Fibroblast of skin of back (primary cell): ENCODE results near the gene GAB2.

Experiments used
- DNase-seq: peaks from one replicate; pipeline ENCODE4 v3.0.0-alpha.2; 2013

GAB2 gene

DNA sequence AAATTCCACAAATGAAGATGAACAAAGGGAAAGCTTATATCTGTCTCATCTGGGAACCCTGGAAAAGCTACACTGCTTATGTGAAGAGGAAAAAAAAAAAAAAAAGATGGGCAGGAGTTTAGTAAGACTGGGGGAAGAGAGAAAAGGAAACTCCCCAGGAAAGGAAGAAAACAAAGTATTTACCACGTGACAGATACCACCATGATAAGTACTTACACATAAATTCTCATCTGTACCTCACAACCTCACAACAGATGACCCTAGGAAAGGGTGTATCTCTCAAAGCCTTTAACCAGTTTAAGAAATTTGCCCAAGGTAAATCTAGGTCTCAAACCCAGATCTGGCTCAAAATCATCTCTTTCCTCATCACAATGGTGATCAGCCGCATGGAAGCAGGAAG lies 77.1 kb downstream of the GAB2 start:
- DNase-seq = no peak

DNA sequence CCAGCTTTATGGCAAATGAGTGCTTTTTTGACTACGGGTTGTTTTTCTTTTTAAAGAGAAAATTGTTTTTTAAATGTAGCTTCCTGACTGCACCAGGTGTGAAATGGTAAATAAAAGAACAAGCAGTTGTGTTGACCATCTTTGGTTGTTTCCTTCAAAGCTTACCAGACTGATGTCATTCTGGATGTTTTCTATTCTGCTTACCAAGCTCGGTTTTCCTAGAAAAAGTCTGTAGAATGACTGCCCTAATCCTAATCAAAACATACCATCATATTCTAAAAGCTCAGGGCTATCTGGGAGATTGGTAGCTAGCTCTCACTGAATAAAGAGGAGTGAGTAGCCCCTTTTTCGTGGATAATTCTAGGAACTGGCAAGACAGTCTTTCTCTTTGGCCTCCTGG lies 77.7 kb downstream of the GAB2 start:
- DNase-seq = no peak

DNA sequence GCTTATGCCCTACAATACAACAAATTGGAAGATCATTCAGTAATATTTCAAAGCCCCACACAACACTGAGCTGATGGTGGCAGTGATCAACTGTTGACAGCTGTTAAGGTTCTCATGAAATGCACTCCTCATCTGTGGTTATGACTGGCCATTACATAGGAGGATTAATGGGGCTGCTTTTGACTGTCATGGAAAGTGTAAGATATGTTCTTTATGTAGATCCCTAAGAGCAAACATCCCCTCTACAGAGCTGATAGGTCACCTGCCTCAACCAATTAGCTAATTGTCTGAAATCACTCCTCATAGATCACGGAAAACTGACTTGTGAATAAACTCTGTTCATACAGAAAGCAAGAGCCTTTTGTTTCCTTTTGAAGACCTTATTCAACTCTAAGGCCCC lies 78.1 kb downstream of the GAB2 start:
- DNase-seq = no peak

DNA sequence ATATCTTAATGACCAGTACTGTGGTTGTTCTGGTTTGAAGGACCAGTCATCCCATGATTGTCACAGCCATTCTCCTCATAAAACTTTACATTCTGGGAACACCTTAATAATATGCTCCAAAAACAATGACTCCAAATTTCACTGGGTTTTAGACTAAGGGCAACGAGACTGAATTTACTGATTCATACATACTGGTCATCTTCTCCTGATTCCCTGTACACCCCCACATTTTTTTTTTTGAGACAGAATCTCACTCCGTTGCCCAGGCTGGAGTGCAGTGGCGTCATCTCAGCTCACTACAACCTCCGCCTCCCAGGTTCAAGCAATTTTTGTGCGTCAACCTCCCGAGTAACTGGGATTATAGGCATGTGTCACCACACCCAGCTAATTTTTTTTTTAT lies 78.9 kb downstream of the GAB2 start:
- no peak for DNase-seq

DNA sequence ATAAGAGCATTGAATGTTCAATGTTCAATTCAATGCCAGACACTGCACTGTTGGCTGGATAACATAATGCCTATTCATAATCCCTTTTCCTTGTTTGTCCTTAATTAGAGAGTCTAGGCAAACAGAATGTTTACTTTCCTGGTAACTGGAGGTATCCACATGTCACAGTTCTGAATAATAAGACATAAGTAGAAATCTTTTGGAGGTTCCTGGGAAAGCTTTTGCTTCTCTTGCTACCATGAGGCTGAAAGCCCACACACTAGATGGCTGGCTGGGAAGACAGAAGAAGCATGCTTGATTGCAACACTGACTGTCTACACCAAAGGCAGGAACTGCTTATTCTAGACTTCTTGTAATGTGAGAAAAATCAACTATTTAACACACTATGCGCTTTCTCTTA lies 79.5 kb downstream of the GAB2 start:
- DNase-seq = no peak

DNA sequence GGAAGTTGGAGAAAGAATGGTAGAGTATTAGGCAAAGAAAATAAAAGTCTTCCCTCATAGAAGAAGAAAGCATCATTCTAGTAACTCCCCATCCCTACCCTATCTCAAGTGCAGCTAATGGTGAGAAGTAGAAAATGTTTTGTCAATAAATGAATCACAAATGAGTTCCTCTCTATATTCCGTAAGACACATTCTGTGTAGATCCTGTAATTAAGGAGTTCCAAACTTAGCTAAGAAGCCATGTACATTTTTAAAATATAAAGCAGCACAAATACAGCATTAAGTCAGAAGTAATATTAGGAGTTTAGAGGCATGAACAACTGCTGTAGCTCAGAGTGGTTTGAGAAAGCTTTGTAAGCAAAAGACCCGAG lies 80.1 kb downstream of the GAB2 start:
- DNase-seq = no peak

DNA sequence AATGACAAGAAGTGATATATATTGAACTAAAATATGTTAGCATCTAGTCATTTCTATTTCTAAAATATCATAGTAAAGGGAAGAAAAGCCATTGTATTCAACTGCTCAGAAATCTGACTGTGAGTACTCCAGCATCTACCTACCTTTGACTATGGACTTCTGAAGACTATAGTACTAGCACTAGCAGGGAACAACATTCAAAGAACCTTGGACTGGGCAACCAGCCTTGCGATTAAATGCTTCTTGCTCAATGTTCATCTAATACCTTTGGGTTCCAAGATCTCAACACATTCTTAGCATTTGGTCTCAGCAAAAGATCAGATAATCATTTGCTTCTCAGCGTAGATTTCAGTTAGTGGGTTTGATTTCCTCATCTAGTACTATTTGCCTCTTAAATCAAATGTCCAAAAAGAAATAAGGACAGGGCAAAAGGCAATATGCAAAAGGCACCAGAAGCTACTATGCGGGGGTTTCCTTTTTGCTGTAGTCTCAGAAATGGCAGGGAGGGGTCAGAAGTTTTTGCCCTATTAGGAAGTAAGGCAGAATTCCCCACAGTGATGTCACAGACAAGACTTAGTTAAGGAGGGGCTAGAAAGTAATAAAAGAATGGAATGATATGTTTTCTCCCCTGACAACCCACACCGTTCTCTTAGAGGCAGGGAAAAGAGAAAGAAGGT lies 80.6 kb downstream of the GAB2 start:
- DNase-seq = no peak

DNA sequence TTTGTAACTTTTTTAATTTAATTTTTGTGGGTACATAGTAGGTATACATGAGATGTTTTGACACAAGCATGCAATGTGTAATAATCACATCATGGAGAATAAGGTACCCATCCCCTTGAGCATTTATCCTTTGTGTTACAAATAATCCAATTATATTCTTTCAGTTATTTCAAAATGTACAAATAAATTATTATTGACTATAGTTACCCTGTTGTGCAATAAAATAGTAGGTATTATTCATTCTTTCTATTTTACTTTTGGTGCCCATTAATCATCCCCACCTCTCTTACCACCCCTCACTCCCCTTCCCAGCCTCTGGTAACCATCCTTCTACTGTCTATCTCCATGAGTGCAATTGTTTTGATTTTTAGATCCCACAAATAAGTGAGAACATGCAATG lies 83.5 kb downstream of the GAB2 start:
- DNase-seq = no peak

DNA sequence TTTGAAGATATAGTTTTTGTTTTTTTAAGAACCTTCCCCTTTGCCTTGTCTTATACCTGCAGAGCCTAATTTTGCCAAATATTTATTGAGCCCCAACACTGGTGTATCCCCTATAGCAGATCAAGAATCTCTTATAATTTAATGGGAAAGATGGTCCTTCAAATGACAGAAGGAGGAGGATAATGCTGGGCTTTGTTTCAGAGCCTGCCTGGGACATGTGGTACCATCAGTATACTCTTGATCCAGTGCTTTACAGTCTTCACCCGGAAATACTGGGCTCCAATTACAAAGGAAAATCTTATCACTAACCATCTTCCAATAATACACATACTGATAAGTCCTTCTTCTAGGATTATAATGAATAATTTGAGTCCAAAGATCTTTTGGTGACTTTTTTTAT lies 84.7 kb downstream of the GAB2 start:
- no peak for DNase-seq

GRCh38 chr11:78332174-78332866 lies 85.3 kb downstream of the GAB2 start:
- no peak for DNase-seq

DNA sequence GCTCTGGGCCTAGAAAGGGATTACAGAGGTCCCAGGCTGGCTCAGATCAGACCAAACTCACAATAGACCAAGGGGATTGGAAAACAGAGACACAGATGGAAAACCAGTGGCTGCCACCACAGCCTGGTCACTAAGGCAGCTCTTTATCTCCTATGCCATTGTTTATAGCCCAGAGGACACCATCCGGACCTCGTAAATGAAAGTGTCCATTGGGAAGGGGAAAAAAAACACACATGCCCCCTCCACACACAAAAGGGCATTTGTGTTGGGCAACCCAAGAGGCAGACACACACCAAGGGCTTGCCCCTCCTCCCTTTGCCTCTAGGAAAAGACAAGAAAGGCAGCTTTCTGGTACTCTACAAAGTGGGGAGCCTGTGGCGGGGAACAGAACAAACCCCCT lies 85.9 kb downstream of the GAB2 start:
- no peak for DNase-seq

GRCh38 chr11:78330361-78330760 lies 87.3 kb downstream of the GAB2 start:
- no peak for DNase-seq

DNA sequence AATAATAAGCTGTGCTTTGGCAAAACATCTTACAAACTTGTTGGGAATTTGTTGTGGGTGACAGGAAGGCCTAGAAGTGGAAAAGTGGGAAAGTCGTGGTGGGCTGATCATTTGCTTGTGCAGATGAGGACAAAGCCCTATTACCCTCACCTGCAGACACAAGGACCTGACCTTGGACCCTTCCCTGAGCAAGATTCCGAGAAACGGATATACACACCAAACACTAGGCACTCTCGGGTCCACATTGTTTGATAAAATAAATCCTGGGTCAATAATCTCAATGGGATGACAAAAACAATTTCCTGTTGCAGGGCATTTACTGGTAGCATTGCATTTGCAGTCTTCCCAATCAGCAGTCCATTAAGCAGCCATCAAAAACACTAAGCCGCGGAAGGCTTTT lies 89.7 kb downstream of the GAB2 start:
- DNase-seq = no peak

DNA sequence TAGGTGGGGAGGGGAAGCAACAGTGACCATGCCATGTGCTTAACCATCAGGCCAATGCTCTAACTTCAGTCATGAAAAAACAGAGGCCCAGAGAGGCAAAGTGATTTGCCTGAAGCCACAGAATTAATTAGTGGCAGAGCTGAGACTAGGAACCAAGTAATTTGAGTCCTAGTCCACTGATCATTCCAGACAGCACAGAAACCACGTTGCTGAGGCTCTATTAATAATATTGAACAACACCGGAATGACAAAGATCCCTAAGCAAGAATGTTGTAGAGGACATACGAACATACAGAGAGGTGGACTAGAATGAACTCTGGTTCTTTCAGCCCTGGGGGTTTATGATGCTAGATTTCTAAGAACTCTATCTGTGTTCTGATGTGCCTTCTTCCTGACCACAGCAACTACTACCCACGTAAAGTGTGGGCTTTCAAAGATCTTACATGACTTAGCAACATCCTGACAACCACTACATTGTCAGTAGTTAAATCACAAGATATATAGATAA lies 92.3 kb downstream of the GAB2 start:
- DNase-seq = no peak

GRCh38 chr11:78323363-78323762 lies 94.3 kb downstream of the GAB2 start:
- no peak for DNase-seq

GRCh38 chr11:78319453-78319955 lies 98.1 kb downstream of the GAB2 start:
- DNase-seq = peak; percentile 39

- DNase-seq = no peak
Measured at GRCh38 chr11:78318321-78319114, 99.1 kb downstream of the GAB2 start.

- no peak for DNase-seq
Measured at GRCh38 chr11:78315724-78316123, 101.9 kb downstream of the GAB2 start.

DNA sequence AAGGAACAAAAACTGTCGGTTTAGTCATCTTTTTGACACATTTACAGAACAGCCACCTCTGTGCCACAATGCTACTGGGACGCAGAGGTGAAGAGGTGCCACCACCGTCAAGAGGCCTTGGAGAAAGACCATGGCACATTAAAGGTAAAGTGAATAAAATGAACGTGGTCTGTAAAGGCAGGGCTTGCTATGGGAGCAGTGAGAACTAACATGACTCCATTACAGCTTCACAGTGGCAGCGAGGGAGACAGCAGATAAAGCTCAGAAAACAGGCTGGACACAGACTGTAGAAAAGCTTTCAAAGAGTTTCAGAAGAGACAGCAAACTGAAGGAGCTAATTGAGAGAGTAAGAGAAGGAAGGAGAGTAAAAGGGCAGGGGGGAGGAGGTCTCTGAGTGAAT lies 102.9 kb downstream of the GAB2 start:
- no peak for DNase-seq

- no peak for DNase-seq
Measured at GRCh38 chr11:78313898-78314297, 103.7 kb downstream of the GAB2 start.

GRCh38 chr11:78313181-78313795 lies 104.3 kb downstream of the GAB2 start:
- DNase-seq = peak; percentile 30

DNA sequence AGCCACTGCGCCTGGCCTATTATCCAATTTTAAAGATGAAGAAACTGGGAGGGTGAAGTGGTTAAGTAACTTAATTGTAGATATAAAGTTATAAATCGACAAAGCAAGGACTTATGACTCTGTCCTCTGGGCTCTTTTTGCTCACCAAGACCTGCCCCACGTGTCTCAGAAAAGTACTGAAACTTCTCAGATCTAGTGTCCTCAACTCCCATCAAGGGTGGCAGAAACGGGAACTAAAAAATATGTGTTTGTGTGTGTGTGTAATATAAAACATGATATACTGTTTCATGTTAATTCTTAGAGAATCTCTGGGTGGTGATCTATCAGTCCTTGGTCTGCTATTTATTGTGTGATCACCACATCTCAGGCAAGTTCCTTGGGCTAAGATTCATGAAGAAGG lies 104.9 kb downstream of the GAB2 start:
- DNase-seq = no peak
